Measurements from ENCODE around the gene NKAP.

GRCh38 chrX:119880076-119880475 lies 63.5 kb downstream of the NKAP start:
- TF ChIP-seq CTCF (IDR thresholded peaks at IDR 0.05) (no peak), POLR2A (IDR thresholded peaks at IDR 0.05) (no peak), EP300 (IDR thresholded peaks at IDR 0.05) (no peak)

Data from tibial nerve (tissue), 4 donors.